Adrenal gland (tissue), 12 donors: ENCODE results near the gene ACAN. TPM values are rescaled to one million over a fixed set of nuclear protein-coding genes. Genes with fewer than 3 reads are reported as not detected.

Experiments
- DNase-seq, 7 donors: peaks; one replicate each; pipeline ENCODE4 v3.0.0-alpha.2; 2019 to 2020
- H3K27ac ChIP-seq, 5 donors: fragments of 200-600 bp; sonication (generic) in 4 of 5; 1 replicate in 3 of 5; 2 replicates in 2 of 5; pipeline versions ENCODE4 v1.5.1 to v1.8.0; 2016 to 2020; ENCODE audit warnings: mild to moderate bottlenecking in 1 of 5
- H3K27me3 ChIP-seq: fragments of 200-600 bp; 2 replicates; pipeline ENCODE4 v1.8.0; 2021
- H3K36me3 ChIP-seq, 2 donors: fragments of 200-600 bp; replicated peaks in 1 of 2; 1 replicate in 1 of 2; 2 replicates in 1 of 2; pipeline versions ENCODE4 v1.5.1 to v1.8.0; 2018 to 2022
- H3K4me1 ChIP-seq, 2 donors: fragments of 200-600 bp; replicated peaks in 1 of 2; 1 replicate in 1 of 2; 2 replicates in 1 of 2; pipeline versions ENCODE4 v1.5.1 to v1.8.0; 2018 to 2021
- H3K4me3 ChIP-seq, 4 donors: fragments of 200-600 bp; sonication (generic) in 3 of 4; one replicate each; pipeline ENCODE4 v1.5.1; 2016 to 2018
- H3K9me3 ChIP-seq, 3 donors: fragments of 200-600 bp; sonication (generic) in 1 of 3; replicated peaks in 1 of 3; 1 replicate in 2 of 3; 2 replicates in 1 of 3; pipeline versions ENCODE4 v1.5.1 to v1.8.0; 2016 to 2021
- POLR2A ChIP-seq, 2 donors: fragments of 450-650 bp; IDR thresholded peaks; one replicate each; pipeline ENCODE4 v1.6.1; 2017; ENCODE audit warnings: antibody characterized with exemption in 2 of 2, mild to moderate bottlenecking in 2 of 2, moderate library complexity in 1 of 2
- WGBS, 4 donors: extraction: QIAGEN DNeasy Blood & Tissue Kit in 2 of 4; methylation state at CpG; one replicate each; pipeline versions ENCODE4 v1.1.5 to v1.1.7; 2013 to 2017; 5-methylcytosine and 5-hydroxymethylcytosine counted together
- intact Hi-C, 2 donors: fragments of 100-400 bp; cut with DNase I; formaldehyde crosslinking; loops; one replicate each; pipeline versions ENCODE4 v1.14.1 to v1.15.0; 2022 to 2023
- polyA plus RNA-seq, 3 donors: library from polyadenylated mRNA; stranded (reverse); fragments of 200-250 nt in 2 of 3; fragments of 350-450 nt in 1 of 3; fragmentation: Illumina TruSeq in 1 of 3; extraction: RNeasy Lipid Tissue Mini Kit (QIAGEN cat#74804) in 1 of 3; gene quantifications; one replicate each; pipeline ENCODE4 v1.2.3, GENCODE V29; 2013 to 2014
- total RNA-seq, 9 donors: library from RNA; depleted of rRNA in 4 of 9; stranded (reverse); fragments of >200 nt in 4 of 9; fragments of 120-200 nt in 1 of 9; fragmentation: NEBNext Ultra II Directional in 1 of 9; extraction: Animal tissue kit (Norgen Biotek cat#: 25700) in 1 of 9; gene quantifications; one replicate each; pipeline versions ENCODE4 v1.1.0 to v1.2.4, GENCODE V29; 2013 to 2023
- TF ChIP-seq, protein P1 (sequence below), 6 experiments: fragments of 450-650 bp in 4 of 6; fragments of 200-600 bp in 2 of 6; sonication (generic) in 1 of 6; IDR thresholded peaks; 1 replicate in 5 of 6; 2 replicates in 1 of 6; pipeline versions ENCODE4 v1.5.1 to v1.8.0; 2016 to 2021; ENCODE audit warnings: antibody characterized with exemption in 6 of 6, mild to moderate bottlenecking in 2 of 6, moderate library complexity in 1 of 6
- donor health status: healthy with polysubstance abuse.
- donor health status: Bipolar disorder and iron deficiency.
- donor health status: DM: yes; HTN: yes; CAD: no.
- donor health status: DM: no; HTN: no; CAD: no.
- donor health status: DM: no; HTN: no; CAD: no.
- donor health status: DM: yes; HTN: yes; CAD: no.

The ACAN gene
- total and polyA plus RNA-seq, 12 donors, result 0.04 to 2.4 (median 0.42) TPM

GRCh38 chr15:88828791-88829190 lies 25.6 kb downstream of the ACAN start:
- no peak for DNase-seq
- intact Hi-C loops, result no loop called here
- H3K9me3 ChIP-seq, result no peaks in the 10 kb centered on the region
- no peak for TF ChIP-seq POLR2A (IDR thresholded peaks at IDR 0.05)
- TF ChIP-seq, protein P1, sequence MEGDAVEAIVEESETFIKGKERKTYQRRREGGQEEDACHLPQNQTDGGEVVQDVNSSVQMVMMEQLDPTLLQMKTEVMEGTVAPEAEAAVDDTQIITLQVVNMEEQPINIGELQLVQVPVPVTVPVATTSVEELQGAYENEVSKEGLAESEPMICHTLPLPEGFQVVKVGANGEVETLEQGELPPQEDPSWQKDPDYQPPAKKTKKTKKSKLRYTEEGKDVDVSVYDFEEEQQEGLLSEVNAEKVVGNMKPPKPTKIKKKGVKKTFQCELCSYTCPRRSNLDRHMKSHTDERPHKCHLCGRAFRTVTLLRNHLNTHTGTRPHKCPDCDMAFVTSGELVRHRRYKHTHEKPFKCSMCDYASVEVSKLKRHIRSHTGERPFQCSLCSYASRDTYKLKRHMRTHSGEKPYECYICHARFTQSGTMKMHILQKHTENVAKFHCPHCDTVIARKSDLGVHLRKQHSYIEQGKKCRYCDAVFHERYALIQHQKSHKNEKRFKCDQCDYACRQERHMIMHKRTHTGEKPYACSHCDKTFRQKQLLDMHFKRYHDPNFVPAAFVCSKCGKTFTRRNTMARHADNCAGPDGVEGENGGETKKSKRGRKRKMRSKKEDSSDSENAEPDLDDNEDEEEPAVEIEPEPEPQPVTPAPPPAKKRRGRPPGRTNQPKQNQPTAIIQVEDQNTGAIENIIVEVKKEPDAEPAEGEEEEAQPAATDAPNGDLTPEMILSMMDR (IDR thresholded peaks at IDR 0.05), result no peak
- no peak overlapping the region for H3K4me3 ChIP-seq
- WGBS, 4 donors, result 40 to 57% (median 46%) methylated on average over 5 of the region's 5 CpGs
- H3K27me3 ChIP-seq, result no peaks in the 10 kb centered on the region
- H3K4me1 ChIP-seq, result no peaks in the 10 kb centered on the region
- no peaks in the 10 kb centered on the region for H3K36me3 ChIP-seq
- no peak overlapping the region for H3K27ac ChIP-seq

- Histone ChIP-seq H3K4me3 (no peak overlapping the region), H3K36me3 (no peaks in the 10 kb centered on the region), H3K4me1 (no peaks in the 10 kb centered on the region), H3K9me3 (no peaks in the 10 kb centered on the region), H3K27me3 (no peaks in the 10 kb centered on the region), H3K27ac (no peak overlapping the region)
- DNase-seq, result no peak
- WGBS, 4 donors, result 71 to 83% (median 79%) methylated on average over 5 of the region's 5 CpGs
- TF ChIP-seq POLR2A (IDR thresholded peaks at IDR 0.05), result no peak
- TF ChIP-seq, protein P1 (IDR thresholded peaks at IDR 0.05), result no peak
- intact Hi-C loops, result loop anchor here in 1 of 2 donors (5.0 kb wide), 1 partner anchor 353 kb away; no protein-coding TSS in a partner anchor
Measured at GRCh38 chr15:88830016-88830415, 26.8 kb downstream of the ACAN start.

DNA sequence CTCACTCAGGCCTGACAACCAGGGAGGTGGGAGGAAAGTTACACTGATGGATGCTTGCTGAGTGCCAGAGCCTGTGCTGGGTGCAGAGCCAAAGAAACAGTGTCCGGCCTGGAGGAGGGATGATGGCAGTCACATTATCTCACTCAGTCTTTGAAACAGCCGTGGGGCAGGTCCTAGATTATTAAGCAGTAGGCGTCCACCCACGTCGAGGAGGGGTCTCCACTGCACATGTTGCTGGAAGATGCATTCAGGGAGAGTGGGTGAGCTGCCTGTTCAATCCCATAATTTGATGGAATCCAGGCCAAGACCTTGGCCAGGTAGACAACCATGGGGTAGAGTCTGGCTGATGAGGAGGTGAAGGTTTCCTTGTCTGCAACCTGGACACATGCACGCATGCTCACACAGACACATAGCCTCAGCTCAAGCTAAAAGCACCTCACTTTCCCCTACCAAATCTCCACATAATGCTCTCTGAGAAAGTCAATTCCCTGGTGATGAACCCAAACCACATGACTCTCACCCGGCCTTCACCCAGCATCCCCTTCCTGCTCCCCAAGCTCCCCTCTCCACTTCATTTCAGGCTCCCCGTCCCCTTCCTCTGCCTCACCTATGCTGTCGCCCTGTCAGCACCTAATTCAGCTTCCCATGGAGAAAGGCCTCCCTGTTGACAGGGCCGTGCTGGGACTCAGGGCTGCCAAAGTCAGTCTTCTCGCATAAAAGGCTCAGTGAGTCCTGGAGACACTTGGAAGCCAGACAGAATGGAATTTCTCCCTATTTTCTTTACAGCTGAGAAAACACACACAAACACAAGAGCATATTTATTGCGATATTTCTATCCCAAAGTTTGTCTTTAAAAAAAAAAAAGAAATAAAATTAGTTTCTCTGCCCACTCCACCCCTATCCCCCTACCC lies 29.8 kb downstream of the ACAN start:
- Histone ChIP-seq H3K27ac (no peak overlapping the region), H3K36me3 (no peaks in the 10 kb centered on the region), H3K4me1 (no peaks in the 10 kb centered on the region), H3K9me3 (no peaks in the 10 kb centered on the region), H3K27me3 (no peaks in the 10 kb centered on the region), H3K4me3 (no peak overlapping the region)
- intact Hi-C loops, result loop anchor here in 1 of 2 donors (5.0 kb wide), 1 partner anchor 356 kb away; no protein-coding TSS in a partner anchor
- DNase-seq, result no peak
- WGBS, 4 donors, result 73 to 76% (median 75%) methylated on average over 12 of the region's 12 CpGs
- TF ChIP-seq, protein P1 (IDR thresholded peaks at IDR 0.05), result no peak
- no peak for TF ChIP-seq POLR2A (IDR thresholded peaks at IDR 0.05)

GRCh38 chr15:88833731-88834100 lies 30.5 kb downstream of the ACAN start:
- intact Hi-C loops, result loop anchor here in 1 of 2 donors (2.0 to 5.0 kb wide), 2 partner anchors 179 to 356 kb away; no protein-coding TSS in a partner anchor
- H3K4me1 ChIP-seq, result no peaks in the 10 kb centered on the region
- no peaks in the 10 kb centered on the region for H3K36me3 ChIP-seq
- no peaks in the 10 kb centered on the region for H3K9me3 ChIP-seq
- DNase-seq, result no peak
- H3K27me3 ChIP-seq, result no peaks in the 10 kb centered on the region
- 60 to 73% (median 63%) methylated on average over 8 of the region's 8 CpGs for WGBS, 4 donors
- no peak overlapping the region for H3K4me3 ChIP-seq
- TF ChIP-seq, protein P1 (IDR thresholded peaks at IDR 0.05), result no peak
- H3K27ac ChIP-seq, result no peak overlapping the region
